ENCODE data around the gene SF3B4.

DNA sequence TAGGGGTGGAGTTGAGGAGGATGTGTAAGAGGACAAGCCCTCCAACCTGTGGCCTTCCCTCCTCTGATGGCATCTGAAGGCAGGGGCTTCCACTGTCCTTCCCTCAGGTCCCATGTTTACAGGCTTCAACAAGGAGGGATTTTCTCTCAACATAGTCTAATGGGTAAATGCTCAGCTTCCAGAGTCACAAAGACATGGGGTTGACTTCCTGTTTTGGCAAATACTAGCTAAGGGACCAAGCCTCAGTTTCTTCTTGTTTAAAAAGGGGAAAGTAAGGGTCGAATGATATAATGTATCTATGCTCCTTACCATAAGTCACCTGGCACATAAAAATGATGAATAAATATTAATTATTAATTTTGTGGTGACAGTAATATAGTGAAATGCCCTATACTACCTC, 13.1 kb downstream of the SF3B4 start:
- TF ChIP-seq, protein P1, sequence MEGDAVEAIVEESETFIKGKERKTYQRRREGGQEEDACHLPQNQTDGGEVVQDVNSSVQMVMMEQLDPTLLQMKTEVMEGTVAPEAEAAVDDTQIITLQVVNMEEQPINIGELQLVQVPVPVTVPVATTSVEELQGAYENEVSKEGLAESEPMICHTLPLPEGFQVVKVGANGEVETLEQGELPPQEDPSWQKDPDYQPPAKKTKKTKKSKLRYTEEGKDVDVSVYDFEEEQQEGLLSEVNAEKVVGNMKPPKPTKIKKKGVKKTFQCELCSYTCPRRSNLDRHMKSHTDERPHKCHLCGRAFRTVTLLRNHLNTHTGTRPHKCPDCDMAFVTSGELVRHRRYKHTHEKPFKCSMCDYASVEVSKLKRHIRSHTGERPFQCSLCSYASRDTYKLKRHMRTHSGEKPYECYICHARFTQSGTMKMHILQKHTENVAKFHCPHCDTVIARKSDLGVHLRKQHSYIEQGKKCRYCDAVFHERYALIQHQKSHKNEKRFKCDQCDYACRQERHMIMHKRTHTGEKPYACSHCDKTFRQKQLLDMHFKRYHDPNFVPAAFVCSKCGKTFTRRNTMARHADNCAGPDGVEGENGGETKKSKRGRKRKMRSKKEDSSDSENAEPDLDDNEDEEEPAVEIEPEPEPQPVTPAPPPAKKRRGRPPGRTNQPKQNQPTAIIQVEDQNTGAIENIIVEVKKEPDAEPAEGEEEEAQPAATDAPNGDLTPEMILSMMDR (IDR thresholded peaks at IDR 0.05; ENCODE audit: low read depth, low read length, poor library complexity, severe bottlenecking): no peak
- no peak for TF ChIP-seq EZH2phosphoT487 (IDR thresholded peaks at IDR 0.05; ENCODE audit: borderline replicate concordance, low read length)
